B cell (primary cell): ENCODE data around the gene SLC25A39.

Experiments used
- EZH2 ChIP-seq: IDR thresholded peaks from 2 replicates; pipeline ENCODE4 v1.6.1; 2012; ENCODE audit warnings: borderline replicate concordance, low read depth, mild to moderate bottlenecking, moderate library complexity, low read length; ENCODE audit not compliant: insufficient read depth, poor library complexity, severe bottlenecking
- TF ChIP-seq, protein P1 (sequence below): fragments of 200-600 bp; IDR thresholded peaks from one replicate; pipeline ENCODE4 v1.8.0; 2022; ENCODE audit warnings: antibody characterized with exemption, mild to moderate bottlenecking

DNA sequence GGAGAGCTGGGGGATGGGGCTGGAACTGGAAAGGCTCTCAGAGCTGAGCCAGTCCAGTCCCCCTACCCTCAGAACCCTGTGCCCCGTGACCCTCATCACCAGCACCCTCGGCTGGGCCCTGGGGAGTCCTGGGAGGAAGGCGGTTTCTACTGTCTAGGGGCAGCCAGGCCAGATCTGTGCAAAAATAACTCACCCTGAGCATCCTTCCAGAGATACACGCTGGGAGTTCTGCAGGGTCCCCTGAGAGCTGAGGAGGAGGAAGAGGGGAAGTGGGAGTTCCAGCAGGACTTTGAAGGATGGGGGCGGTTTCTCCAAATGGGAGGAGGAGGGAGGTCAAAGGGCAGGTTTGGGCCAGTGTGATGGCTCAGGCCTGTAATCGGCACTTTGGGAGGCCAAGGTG lies 51.7 kb downstream of the SLC25A39 start:
- TF ChIP-seq, protein P1, sequence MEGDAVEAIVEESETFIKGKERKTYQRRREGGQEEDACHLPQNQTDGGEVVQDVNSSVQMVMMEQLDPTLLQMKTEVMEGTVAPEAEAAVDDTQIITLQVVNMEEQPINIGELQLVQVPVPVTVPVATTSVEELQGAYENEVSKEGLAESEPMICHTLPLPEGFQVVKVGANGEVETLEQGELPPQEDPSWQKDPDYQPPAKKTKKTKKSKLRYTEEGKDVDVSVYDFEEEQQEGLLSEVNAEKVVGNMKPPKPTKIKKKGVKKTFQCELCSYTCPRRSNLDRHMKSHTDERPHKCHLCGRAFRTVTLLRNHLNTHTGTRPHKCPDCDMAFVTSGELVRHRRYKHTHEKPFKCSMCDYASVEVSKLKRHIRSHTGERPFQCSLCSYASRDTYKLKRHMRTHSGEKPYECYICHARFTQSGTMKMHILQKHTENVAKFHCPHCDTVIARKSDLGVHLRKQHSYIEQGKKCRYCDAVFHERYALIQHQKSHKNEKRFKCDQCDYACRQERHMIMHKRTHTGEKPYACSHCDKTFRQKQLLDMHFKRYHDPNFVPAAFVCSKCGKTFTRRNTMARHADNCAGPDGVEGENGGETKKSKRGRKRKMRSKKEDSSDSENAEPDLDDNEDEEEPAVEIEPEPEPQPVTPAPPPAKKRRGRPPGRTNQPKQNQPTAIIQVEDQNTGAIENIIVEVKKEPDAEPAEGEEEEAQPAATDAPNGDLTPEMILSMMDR: no peak
- TF ChIP-seq EZH2: no peak
